K562 treated with DMSO at 1 percent for 12 hours (cell line): Measurements from ENCODE around the gene RGPD3. TPM values are rescaled to one million over a fixed set of nuclear protein-coding genes. Genes with fewer than 3 reads are reported as not detected.

Experiments used
- total RNA-seq: library from RNA; unstranded; fragments of 300-600 nt; gene quantifications from 2 replicates; pipeline ENCODE4 v1.2.3, GENCODE V29; 2022; ENCODE audit not compliant: insufficient read depth

Gene RGPD3
- not detected in 2 replicates for total RNA-seq

GRCh38 chr2:106468107-106468506, at the start of gene RGPD3:
Gene RGPD3 (minus strand): TSS chr2:106468413. CDS start chr2:106468288, 125 bp downstream.

GRCh38 chr2:106486551-106487385, 18.6 kb upstream of the RGPD3 start, which contains the start of gene CD8B2:
Gene CD8B2 (plus strand): TSS chr2:106487364. CDS start chr2:106487427, 63 bp downstream.

Other genes starting within 250 kb of the RGPD3 start
- gene CD8B2, start 19.0 kb upstream of the RGPD3 start, total RNA-seq: not detected in 2 replicates